ENCODE results near the gene SHLD3. TPM values are rescaled to one million over a fixed set of nuclear protein-coding genes. Genes with fewer than 3 reads are reported as not detected.
A peak's percentile ranks its signal among the peaks of the same experiment; 100 is the strongest.

SHLD3 gene
- total and polyA plus RNA-seq, 9 of the 15 experiments (the other 6 are each of a cell fraction or from before 2014, with no cell fraction given) = 3.0 to 14.5 (median 8.6) TPM

- TF ChIP-seq ZBTB5 (IDR thresholded peaks at IDR 0.05) (no peak), ZNF431 (CRISPR knock-in tag; IDR thresholded peaks at IDR 0.05) (no peak), ZNF511 (CRISPR knock-in tag; IDR thresholded peaks at IDR 0.05) (no peak), ELF1 (tag; IDR thresholded peaks at IDR 0.05) (no peak; the same call in none of the 2 replicates), GATA2 (CRISPR knock-in tag; IDR thresholded peaks at IDR 0.05) (no peak), GTF2A2 (tag; IDR thresholded peaks at IDR 0.05) (no peak), HMGXB4 (CRISPR knock-in tag; IDR thresholded peaks at IDR 0.05) (no peak), TEAD4 (IDR thresholded peaks at IDR 0.05; ENCODE audit: low read length) (peak; percentile 38; the same call in 1 of the 2 replicates), TEAD4 (CRISPR knock-in tag; IDR thresholded peaks at IDR 0.05; ENCODE audit: borderline replicate concordance) (no peak), ZSCAN32 (CRISPR knock-in tag; IDR thresholded peaks at IDR 0.05) (no peak), NFIC (IDR thresholded peaks at IDR 0.05) (no peak), FOXP1 (CRISPR knock-in tag; IDR thresholded peaks at IDR 0.05) (no peak), REST (IDR thresholded peaks at IDR 0.05; ENCODE audit: borderline replicate concordance) (no peak), REST (CRISPR knock-in tag; IDR thresholded peaks at IDR 0.05; ENCODE audit: low read depth) (no peak), PHF8 (IDR thresholded peaks at IDR 0.05; ENCODE audit: borderline replicate concordance, low read length) (peak; percentile 61)
These were observed at the start of gene SHLD3, which contains the start of gene TRAPPC13 (continued) for GRCh38 chr5:65624571-65625555.

Measured in K562 (cell line).